AG09309 (cell line): ENCODE measurements around the gene DLG2.

Experiments
- DNase-seq: peaks from one replicate; pipeline ENCODE4 v3.0.0-alpha.2; 2010; ENCODE audit warnings: low read depth
- H3K4me3 ChIP-seq: 2 replicates; pipeline ENCODE4 v1.5.1; 2011; ENCODE audit warnings: mild to moderate bottlenecking, low read depth, low read length, moderate library complexity; ENCODE audit not compliant: control insufficient read depth
- CTCF ChIP-seq: IDR thresholded peaks from 2 replicates; pipeline ENCODE4 v1.5.1; 2011; ENCODE audit warnings: mild to moderate bottlenecking, low read depth, low read length, inconsistent platforms; ENCODE audit not compliant: insufficient read depth, control insufficient read depth; ENCODE audit errors: missing control alignments

DLG2 gene

DNA sequence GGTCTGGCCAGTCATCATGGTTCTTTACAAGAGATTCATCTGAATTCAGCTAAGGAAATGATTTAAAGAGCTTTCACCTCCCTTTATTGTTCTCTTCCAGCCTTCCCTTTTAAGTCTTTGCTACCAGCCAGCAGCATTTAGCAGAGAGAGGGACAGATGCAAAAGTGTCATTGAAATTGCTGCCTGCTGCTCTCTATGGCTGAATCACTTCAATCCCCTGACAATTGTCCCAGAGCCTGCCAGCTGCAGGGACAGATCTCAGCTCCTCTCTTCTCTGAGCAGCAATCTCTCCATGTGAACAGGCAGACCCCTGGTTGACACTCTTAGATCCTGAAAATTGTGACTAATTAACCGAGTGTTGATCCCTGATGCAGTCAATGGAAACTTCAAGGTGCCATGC is 1524.0 kb downstream of the DLG2 start:
- DNase-seq = no peak
- TF ChIP-seq CTCF = no peak
- H3K4me3 ChIP-seq = no peak overlapping the region

- no peak for TF ChIP-seq CTCF
- DNase-seq = no peak
These were observed 1530.0 kb downstream of the DLG2 start for GRCh38 chr11:84097186-84097585.

GRCh38 chr11:84091212-84091986 is 1535.7 kb downstream of the DLG2 start:
- H3K4me3 ChIP-seq = no peak overlapping the region
- TF ChIP-seq CTCF = no peak
- DNase-seq = no peak

More at GRCh38 chr11:84097186-84097585, 1530.0 kb downstream of the DLG2 start:
- H3K4me3 ChIP-seq = no peak overlapping the region

DNA sequence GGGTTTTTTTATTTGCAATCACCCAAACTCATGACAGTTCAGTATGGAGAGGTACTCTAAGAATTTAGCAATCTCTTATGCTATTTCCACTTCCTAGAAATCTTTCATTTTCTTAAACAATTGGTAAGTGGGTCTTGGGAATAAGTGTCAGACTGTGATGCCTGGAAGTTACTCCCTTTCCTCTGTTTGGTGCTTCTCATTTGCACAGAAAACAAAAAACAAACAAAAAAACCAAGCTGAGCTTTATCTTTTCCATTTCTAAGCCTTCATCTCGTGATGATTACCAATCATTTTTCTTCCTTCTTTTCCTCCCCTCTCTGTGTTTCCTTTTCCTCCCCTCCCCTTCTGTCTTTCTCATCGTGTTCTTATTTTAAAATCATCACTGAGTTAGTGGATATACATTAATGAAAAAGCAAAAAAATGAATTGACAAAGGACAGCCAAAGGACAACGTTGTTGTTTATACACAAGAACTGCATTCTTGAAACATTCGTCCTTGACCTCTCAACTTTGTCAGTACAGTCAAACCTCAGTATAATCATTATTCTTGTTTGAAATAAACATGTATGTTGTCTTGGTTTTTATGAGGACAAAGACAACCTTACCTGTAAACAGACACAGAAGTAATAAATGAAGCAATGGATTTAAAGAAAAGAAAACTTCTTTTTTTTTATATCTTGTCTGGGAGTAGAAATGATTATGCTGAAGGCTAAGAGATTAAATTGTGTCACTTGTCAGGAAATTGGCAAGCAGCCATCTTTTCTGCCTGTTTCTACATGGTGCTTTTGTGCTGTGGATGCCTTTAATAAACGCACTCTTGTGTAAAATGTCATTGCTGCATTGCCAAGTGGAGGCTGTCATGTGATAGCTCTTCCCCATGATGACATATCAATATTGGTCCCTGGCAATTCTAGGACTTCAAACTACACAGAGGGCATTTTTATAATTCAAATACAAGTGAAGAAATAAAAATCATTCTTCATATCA is 1537.8 kb downstream of the DLG2 start:
- TF ChIP-seq CTCF = no peak
- no peak for DNase-seq
- H3K4me3 ChIP-seq = no peak overlapping the region

- no peak for TF ChIP-seq CTCF
- DNase-seq = no peak
- H3K4me3 ChIP-seq = no peak overlapping the region
These were observed 1555.3 kb downstream of the DLG2 start for GRCh38 chr11:84071851-84072250.

- no peak for TF ChIP-seq CTCF
- H3K4me3 ChIP-seq = no peak overlapping the region
- DNase-seq = no peak
These were observed 1558.1 kb downstream of the DLG2 start for GRCh38 chr11:84069048-84069447.
